HG03064 (cell line): ENCODE data around the gene MAB21L1.

Experiments used
- ATAC-seq: cut with Tn5 transposase; IDR thresholded peaks from one replicate; pipeline ENCODE4 v1.9.1; 2021; ENCODE audit warnings: low read depth; ENCODE audit not compliant: unreplicated experiment

MAB21L1 gene

GRCh38 chr13:35480346-35480745 lies 3.9 kb upstream of the MAB21L1 start:
- ATAC-seq: no peak

DNA sequence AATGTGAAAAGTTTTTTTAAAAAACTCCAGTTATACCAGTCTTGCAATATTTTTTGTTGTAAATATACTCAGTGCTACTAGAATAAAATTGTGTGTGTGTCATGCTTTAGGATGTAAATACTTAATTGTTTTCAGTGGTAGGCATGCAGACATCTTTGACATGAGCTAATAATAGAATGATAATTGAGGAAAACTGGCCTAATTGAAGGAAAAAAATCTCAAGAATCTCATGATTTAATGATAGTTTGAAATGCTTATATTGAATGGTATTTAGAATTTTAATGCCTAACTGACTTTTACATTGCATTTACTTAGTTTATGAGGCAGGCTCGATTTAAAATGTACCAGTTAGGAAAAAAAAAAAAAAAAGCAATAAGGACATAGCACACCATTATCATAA lies 3.2 kb upstream of the MAB21L1 start:
- ATAC-seq: no peak

DNA sequence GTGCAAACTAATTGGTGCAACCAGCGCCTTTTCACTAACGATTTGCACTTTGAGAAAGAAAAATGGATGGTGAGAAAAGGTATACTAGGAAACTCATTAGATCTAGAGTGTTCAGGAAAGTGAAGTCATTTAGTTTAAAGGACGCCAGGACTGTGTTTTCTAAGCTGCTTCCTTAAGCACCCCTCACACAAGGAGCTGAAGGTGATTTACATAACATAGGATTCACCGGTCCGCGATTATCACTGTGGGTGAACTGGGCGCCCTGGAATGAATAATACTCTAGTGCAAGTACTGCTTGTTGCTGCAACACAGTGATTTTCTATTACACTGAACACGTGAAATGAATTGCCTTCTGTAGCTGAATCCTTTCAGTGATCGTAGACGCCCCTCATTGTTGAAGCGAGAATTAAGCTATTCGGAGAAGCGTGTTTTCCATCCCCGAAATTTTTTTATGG lies 2.6 kb upstream of the MAB21L1 start:
- ATAC-seq: no peak

DNA sequence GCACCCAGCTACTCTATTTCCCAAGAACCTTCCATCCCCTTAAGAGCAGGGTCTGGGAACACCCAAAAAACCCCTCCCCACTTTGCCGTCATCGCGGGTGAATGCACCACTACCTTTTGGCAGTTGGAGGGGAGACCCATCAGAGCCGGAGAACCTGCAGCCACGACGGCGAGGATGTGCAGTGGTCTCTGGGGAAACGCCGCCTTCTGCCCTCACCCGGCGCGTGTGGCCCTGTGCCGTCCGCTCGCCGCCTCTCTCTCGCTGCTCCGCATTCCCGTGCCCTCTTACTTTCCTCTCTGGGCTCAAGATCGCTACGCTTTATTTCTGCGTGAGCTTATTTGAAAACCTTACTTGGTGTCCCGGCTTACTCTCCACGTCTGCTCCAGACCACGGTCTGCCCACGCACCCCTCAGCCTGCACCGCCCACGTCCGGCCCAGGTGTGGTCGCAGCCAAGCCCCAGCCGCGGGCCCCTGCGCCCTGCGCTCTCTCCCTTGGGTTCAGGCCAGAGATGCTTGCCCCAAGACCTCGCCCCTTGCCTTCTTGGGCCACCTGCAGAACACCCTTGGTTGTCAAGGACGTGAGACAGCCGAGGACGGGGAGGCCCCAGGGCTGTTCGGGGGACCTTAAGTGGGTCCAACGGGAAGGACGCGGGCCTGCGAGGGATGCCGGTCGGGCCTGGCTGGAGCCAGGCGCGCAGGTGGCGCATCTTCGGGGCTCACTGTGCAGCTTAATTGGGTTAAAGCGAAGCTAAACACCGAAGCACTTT lies 2.0 kb upstream of the MAB21L1 start:
- no peak for ATAC-seq

DNA sequence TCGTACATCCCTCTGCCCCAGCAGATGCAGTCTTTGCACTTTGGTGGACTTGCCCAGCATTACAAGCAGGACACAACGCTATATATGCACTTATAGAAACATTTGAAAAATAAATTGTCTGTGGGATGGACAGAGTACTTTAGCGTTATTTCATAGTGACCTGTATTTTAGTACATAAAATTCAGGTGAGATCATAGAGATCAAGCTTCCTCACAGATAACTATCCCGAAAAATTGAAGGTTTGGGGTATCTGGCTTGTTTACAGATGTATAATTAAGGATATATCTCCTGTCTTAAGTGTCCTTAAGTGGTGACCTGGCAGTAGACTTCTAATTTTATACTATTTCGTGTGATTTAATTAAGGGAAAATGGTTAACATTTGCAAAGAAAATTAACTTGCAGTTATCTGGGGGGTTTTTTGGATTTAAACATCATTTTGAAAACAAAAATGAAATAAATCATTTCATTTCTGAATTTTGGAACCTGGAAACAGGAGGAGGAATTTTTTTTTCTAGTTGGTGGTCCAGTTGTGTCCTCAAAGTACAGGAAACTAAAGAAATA lies 977 bp upstream of the MAB21L1 start:
- no peak for ATAC-seq

DNA sequence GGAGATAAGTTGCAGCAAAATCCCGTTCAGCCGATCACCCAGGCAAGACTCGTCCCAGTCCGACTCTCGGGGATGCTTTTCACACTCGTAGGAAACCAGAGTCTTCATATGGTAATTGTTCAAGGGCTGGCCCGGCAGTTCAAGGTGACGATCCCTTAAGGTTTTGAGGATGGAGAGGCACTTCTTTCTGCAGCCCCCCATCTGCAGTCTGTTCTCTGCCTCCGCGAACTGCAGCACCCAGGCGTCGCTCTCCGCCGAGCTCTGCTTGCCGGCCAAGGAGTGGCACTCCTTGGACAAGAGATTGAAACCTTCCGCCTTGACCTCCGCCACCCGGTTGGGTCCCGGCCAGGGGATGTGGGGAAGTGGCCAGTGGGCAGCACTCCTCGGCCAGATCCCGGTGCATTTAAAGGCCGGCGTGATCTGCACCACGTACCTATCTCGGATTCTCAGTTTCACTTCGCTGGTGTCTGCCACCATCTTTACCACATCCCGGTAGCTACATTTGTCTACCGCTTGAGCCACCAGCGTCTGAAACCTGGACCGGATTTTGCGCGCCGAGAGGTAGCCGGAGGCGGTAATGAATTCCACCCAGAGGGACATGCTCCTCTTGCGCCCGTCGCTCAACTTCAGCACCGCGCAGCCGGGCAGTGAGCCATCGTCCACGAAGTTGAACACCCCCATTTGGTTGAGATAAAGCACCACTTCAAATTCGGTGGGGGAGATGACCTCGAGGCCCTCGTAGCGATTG lies 1.1 kb downstream of the MAB21L1 start:
- no peak for ATAC-seq

- ATAC-seq: no peak
Measured at GRCh38 chr13:35474496-35475211, 1.8 kb downstream of the MAB21L1 start.

DNA sequence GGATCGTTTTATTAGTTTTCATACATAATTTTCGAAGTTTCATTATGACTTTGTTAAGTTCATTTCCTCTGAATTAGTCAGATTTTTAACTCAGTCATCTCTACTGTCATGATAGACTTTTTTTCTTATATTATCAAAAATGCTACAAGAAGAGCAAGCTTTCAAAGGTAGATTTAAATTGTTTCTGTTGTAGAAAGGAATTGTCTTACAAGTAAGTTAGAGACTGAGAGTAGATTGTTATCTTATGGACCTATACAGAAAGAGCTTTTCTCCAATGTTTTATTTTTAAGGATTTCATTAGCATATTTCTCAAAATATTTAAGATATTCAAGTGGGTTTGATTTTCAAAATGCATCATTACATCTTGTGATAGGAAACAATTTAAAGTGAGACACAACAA lies 2.7 kb downstream of the MAB21L1 start:
- ATAC-seq: no peak

GRCh38 chr13:35473206-35473775 lies 3.2 kb downstream of the MAB21L1 start:
- ATAC-seq: no peak

GRCh38 chr13:35472323-35472881 lies 4.1 kb downstream of the MAB21L1 start:
- no peak for ATAC-seq

- ATAC-seq: no peak
Measured at GRCh38 chr13:35471706-35472322, 4.7 kb downstream of the MAB21L1 start.

GRCh38 chr13:35470671-35471661 lies 5.5 kb downstream of the MAB21L1 start:
- no peak for ATAC-seq

DNA sequence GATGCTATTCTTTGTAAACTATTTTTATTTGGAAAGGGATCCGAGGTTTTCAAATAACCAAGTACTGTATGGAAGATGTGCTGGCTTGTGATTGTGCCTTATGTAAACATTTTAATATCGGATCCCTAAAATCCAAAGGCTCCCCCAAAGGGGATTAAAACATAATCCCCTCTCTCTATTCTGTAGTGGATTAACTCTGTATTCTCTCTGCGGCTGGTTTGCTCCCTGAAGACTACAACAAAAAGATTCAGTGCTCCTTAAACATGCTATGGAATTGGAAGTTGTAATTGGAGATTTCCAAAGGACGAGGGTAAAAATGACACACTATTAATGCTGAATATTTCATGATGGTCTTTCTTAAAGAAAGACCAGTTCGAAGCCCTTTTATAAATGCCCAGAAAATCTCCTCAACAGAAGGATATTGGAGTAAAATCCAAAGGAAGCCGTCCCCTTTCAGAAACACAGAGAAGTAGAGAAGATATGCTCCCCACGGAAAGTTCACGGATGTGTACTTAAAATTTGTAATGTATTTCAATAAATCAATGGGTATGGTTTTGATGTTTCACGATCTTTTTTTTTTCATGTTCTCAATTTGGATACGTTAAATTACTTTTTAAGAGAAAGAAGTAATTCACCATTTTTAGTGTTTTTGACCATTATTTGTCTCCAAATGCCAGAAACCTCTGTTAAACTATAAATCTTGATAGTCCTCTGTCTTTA lies 6.5 kb downstream of the MAB21L1 start:
- ATAC-seq: no peak

- ATAC-seq: no peak
Measured at GRCh38 chr13:35468195-35468594, 8.3 kb downstream of the MAB21L1 start.

DNA sequence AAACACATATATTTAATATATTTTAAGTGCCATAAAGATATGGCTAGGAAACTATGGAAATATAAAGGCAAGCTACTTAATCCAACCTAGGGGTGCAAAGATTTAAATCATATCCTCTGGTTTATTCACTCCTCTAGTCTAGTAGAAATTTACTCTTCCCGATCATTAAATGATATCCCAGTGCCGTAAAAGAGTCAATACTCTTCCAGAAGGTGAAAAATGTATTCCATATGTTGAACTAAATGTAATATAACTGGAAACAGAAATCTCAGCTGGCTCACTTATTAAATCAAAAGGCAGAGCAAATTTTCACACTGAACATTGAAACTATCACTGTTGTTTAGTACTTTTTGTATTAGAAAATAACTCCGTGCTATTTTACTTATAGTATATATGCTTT lies 11.1 kb downstream of the MAB21L1 start:
- ATAC-seq: no peak

- ATAC-seq: no peak
Measured at GRCh38 chr13:35460061-35460460, 16.4 kb downstream of the MAB21L1 start.

GRCh38 chr13:35457258-35457657 lies 19.2 kb downstream of the MAB21L1 start:
- ATAC-seq: no peak

DNA sequence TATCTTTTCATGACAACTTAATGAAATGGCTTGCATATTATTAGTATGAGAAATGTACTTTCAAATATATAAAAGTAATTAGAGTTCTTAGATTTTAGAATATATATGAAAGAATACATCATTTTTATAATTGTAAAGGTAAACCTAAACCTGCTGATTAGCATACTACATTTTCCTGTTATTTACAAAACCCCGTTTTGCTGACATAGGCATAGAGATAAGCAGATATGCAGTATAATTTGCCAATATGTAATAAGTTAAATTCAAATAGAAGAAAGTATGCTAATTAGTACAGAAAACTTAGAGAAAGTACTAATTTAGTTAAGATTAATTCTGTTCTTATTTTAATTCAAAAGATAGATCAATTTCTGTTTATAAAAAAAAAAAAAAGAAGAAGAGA lies 21.5 kb downstream of the MAB21L1 start:
- no peak for ATAC-seq
